HepG2 (cell line): ENCODE measurements around the gene TMEM253. TPM values are rescaled to one million over a fixed set of nuclear protein-coding genes. Genes with fewer than 3 reads are reported as not detected.

Source experiments
- ATAD3A ChIP-seq: sonication (generic); formaldehyde crosslinking; IDR thresholded peaks from 2 replicates; pipeline ENCODE4 v1.4.0; 2020; ENCODE audit warnings: missing genetic modification reagents
- ATF7-NPFF ChIP-seq: sonication (generic); formaldehyde crosslinking; IDR thresholded peaks from 2 replicates; pipeline ENCODE4 v1.8.1; 2023; ENCODE audit warnings: mild to moderate bottlenecking, low read depth, missing genetic modification reagents, moderate library complexity
- CENPBD1 ChIP-seq: sonication (generic); formaldehyde crosslinking; IDR thresholded peaks from 2 replicates; pipeline ENCODE4 v1.8.0; 2022; ENCODE audit warnings: missing genetic modification reagents, low read depth, mild to moderate bottlenecking, borderline replicate concordance
- CERS6 ChIP-seq: sonication (generic); formaldehyde crosslinking; IDR thresholded peaks from 2 replicates; pipeline ENCODE4 v1.5.0; 2020; ENCODE audit warnings: missing genetic modification reagents
- FOXK2 ChIP-seq: fragments of 450-650 bp; IDR thresholded peaks from 2 replicates; pipeline ENCODE4 v1.6.1; 2016
- GATAD2A ChIP-seq: IDR thresholded peaks from 2 replicates; pipeline ENCODE4 v1.6.1; 2016
- IKZF1 ChIP-seq: fragments of 450-650 bp; IDR thresholded peaks from 2 replicates; pipeline ENCODE4 v1.7.1; 2016
- JUN ChIP-seq: sonication (generic); formaldehyde crosslinking; IDR thresholded peaks from 2 replicates; pipeline ENCODE4 v1.4.0; 2020; ENCODE audit warnings: mild to moderate bottlenecking, missing genetic modification reagents
- NFKB2 ChIP-seq: sonication (generic); formaldehyde crosslinking; IDR thresholded peaks from 2 replicates; pipeline ENCODE4 v1.4.0; 2020; ENCODE audit warnings: missing genetic modification reagents, borderline replicate concordance
- POLR2AphosphoS5 ChIP-seq: IDR thresholded peaks from 2 replicates; pipeline ENCODE4 v1.6.1; 2012; ENCODE audit warnings: low read depth, low read length
- RAD21 ChIP-seq: fragments of 450-650 bp; formaldehyde crosslinking; IDR thresholded peaks from 2 replicates; pipeline ENCODE4 v1.5.0; 2020; ENCODE audit warnings: mild to moderate bottlenecking
- SUZ12 ChIP-seq: fragments of 150-350 bp; IDR thresholded peaks from 2 replicates; pipeline ENCODE4 v1.6.1; 2014; ENCODE audit warnings: low read depth, low read length
- XRCC5 ChIP-seq: fragments of 200-400 bp; formaldehyde crosslinking; optimal IDR thresholded peaks from 2 replicates; pipeline ENCODE3; 2017; ENCODE audit warnings: mild to moderate bottlenecking, low read length
- ZFP36L1 ChIP-seq: sonication (generic); formaldehyde crosslinking; IDR thresholded peaks from 2 replicates; pipeline ENCODE4 v1.8.0; 2022; ENCODE audit warnings: mild to moderate bottlenecking, missing genetic modification reagents, moderate library complexity
- ZNF546 ChIP-seq: sonication (generic); formaldehyde crosslinking; conservative IDR thresholded peaks from 2 replicates; pipeline ENCODE4 v1.8.1; 2023; ENCODE audit warnings: mild to moderate bottlenecking, missing genetic modification reagents
- ZNF616 ChIP-seq: sonication (generic); formaldehyde crosslinking; IDR thresholded peaks from 2 replicates; pipeline ENCODE4 v1.5.0; 2020; ENCODE audit warnings: low read depth, mild to moderate bottlenecking, missing genetic modification reagents
- ZNF672 ChIP-seq: sonication (generic); formaldehyde crosslinking; IDR thresholded peaks from 2 replicates; pipeline ENCODE4 v1.8.1; 2022; ENCODE audit warnings: missing genetic modification reagents
- ZNF788 ChIP-seq: sonication (generic); formaldehyde crosslinking; IDR thresholded peaks from 2 replicates; pipeline ENCODE4 v1.5.0; 2020; ENCODE audit warnings: mild to moderate bottlenecking, missing genetic modification reagents, borderline replicate concordance
- polyA plus RNA-seq, 8 experiments: library from polyadenylated mRNA; depleted of rRNA in 3 of 8; stranded (reverse) in 7 of 8; unstranded in 1 of 8; fragments of >200 nt; fragmentation: Illumina TruSeq in 4 of 8; extraction: Trizol in 4 of 8; gene quantifications; 2 replicates each; pipeline versions ENCODE4 v1.2.1 to v1.2.3, GENCODE V29; 2011 to 2016; ENCODE audit warnings: low read depth in 4 of 8, missing spikeins in 1 of 8, mixed read lengths in 1 of 8; ENCODE audit not compliant: insufficient read depth in 1 of 8
- total RNA-seq, 5 experiments: library from RNA; depleted of rRNA; stranded (reverse); fragments of >200 nt; fragmentation: Illumina TruSeq; extraction: Trizol; gene quantifications; 2 replicates each; pipeline ENCODE4 v1.2.3, GENCODE V29; 2016; ENCODE audit warnings: low read depth in 1 of 5
- TF ChIP-seq, protein P1 (sequence below): sonication (generic); formaldehyde crosslinking; conservative IDR thresholded peaks from 2 replicates; pipeline ENCODE4 v1.4.0; 2020; ENCODE audit warnings: missing genetic modification reagents
- TF ChIP-seq, protein P2 (sequence below): sonication (generic); formaldehyde crosslinking; IDR thresholded peaks from 2 replicates; pipeline ENCODE4 v1.8.0; 2023; ENCODE audit warnings: mild to moderate bottlenecking, missing genetic modification reagents
- TF ChIP-seq, protein P3 (sequence below): sonication (generic); formaldehyde crosslinking; IDR thresholded peaks from 2 replicates; pipeline ENCODE4 v1.4.0; 2020; ENCODE audit warnings: missing genetic modification reagents

The TMEM253 gene
- total and polyA plus RNA-seq, 2 of the 13 experiments (the other 11 are each of a cell fraction or from before 2014, with no cell fraction given) = 0.29 to 0.45 TPM

DNA sequence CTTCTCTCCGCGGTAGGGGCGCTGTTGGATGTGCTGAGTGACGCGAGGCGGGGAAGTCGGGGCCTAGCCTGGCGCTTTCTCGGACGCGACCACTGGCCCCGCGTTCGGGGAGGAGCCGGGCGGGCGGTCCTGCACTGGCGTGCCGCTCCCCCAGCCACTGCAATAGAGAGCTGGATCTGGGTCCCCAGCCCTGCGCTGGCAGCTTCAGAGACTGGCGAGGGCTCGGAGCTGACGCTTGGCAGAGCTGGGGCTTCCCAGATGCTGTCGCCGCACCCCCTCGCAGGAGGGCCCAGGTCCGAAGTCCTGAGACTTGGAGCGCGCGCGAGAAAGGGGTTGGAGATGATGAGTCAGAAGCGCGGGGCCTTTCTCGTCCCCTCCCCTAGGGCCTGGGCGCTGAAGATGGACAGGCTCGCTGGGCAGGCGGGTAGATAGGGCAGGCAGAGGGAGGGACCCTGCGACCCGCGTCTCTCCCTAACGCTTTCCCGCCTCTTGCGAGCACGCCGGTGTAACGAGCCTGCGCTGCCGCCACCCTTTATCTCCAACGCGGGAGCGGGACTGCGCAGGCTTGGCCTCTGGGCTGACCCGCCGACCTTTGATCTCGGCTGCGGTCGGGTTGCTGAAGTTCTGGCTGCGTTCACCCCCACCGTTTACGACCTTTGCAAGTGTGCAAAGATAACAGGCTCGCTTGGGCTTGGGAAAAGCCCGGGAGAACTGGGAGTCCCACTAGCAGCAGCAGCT, 3.0 kb downstream of the TMEM253 start (continued):
- TF ChIP-seq, protein P1, sequence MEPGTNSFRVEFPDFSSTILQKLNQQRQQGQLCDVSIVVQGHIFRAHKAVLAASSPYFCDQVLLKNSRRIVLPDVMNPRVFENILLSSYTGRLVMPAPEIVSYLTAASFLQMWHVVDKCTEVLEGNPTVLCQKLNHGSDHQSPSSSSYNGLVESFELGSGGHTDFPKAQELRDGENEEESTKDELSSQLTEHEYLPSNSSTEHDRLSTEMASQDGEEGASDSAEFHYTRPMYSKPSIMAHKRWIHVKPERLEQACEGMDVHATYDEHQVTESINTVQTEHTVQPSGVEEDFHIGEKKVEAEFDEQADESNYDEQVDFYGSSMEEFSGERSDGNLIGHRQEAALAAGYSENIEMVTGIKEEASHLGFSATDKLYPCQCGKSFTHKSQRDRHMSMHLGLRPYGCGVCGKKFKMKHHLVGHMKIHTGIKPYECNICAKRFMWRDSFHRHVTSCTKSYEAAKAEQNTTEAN (CRISPR knock-in tag) = peak; percentile 97
- TF ChIP-seq SUZ12 (no peak), ZNF788 (CRISPR knock-in tag) (peak; percentile 98), CENPBD1 (CRISPR knock-in tag) (peak; percentile 53; the same call in 1 of the 2 replicates), ZNF616 (CRISPR knock-in tag) (peak; percentile 96), RAD21 (CRISPR knock-in tag) (peak; percentile 74), XRCC5 (peak; percentile 99), NFKB2 (CRISPR knock-in tag) (peak; percentile 99), JUN (peak; percentile 98), ZNF672 (CRISPR knock-in tag) (no peak), ZFP36L1 (peak; percentile 98), FOXK2 (peak; percentile 99), IKZF1 (no peak), ATF7-NPFF (peak; percentile 99), POLR2AphosphoS5 (peak; percentile 83), ZNF546 (CRISPR knock-in tag) (peak; percentile 99), GATAD2A (CRISPR knock-in tag) (peak; percentile 61), ATAD3A (no peak; the same call in 1 of the 2 replicates), CERS6 (CRISPR knock-in tag) (no peak)
- TF ChIP-seq, protein P2, sequence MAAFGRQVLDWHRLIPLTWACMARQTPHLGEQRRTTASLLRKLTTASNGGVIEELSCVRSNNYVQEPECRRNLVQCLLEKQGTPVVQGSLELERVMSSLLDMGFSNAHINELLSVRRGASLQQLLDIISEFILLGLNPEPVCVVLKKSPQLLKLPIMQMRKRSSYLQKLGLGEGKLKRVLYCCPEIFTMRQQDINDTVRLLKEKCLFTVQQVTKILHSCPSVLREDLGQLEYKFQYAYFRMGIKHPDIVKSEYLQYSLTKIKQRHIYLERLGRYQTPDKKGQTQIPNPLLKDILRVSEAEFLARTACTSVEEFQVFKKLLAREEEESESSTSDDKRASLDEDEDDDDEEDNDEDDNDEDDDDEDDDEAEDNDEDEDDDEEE (CRISPR knock-in tag) = peak; percentile 98
- TF ChIP-seq, protein P3, sequence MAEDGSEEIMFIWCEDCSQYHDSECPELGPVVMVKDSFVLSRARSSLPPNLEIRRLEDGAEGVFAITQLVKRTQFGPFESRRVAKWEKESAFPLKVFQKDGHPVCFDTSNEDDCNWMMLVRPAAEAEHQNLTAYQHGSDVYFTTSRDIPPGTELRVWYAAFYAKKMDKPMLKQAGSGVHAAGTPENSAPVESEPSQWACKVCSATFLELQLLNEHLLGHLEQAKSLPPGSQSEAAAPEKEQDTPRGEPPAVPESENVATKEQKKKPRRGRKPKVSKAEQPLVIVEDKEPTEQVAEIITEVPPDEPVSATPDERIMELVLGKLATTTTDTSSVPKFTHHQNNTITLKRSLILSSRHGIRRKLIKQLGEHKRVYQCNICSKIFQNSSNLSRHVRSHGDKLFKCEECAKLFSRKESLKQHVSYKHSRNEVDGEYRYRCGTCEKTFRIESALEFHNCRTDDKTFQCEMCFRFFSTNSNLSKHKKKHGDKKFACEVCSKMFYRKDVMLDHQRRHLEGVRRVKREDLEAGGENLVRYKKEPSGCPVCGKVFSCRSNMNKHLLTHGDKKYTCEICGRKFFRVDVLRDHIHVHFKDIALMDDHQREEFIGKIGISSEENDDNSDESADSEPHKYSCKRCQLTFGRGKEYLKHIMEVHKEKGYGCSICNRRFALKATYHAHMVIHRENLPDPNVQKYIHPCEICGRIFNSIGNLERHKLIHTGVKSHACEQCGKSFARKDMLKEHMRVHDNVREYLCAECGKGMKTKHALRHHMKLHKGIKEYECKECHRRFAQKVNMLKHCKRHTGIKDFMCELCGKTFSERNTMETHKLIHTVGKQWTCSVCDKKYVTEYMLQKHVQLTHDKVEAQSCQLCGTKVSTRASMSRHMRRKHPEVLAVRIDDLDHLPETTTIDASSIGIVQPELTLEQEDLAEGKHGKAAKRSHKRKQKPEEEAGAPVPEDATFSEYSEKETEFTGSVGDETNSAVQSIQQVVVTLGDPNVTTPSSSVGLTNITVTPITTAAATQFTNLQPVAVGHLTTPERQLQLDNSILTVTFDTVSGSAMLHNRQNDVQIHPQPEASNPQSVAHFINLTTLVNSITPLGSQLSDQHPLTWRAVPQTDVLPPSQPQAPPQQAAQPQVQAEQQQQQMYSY (CRISPR knock-in tag) = peak; percentile 69
